Measurements from ENCODE around the gene SHH.

- TF ChIP-seq CTCF (IDR thresholded peaks at IDR 0.05) (no peak), POLR2A (IDR thresholded peaks at IDR 0.05) (no peak)
Observed at GRCh38 chr7:155832581-155832981, 20.3 kb upstream of the SHH start.
